Fibroblast of lung (primary cell): ENCODE data around the gene SELENBP1. TPM values are rescaled to one million over a fixed set of nuclear protein-coding genes. Genes with fewer than 3 reads are reported as not detected.
"Not testable (repeated sequence)": the region's sequence is repeated elsewhere in the genome, so short reads cannot be mapped to it uniquely, and the experiment has no call there.

Experiments
- DNase-seq, 2 donors: peaks; one replicate each; pipeline versions ENCODE4 v3.0.0 to v3.0.0-alpha.2; 2010; ENCODE audit warnings: low read depth in 2 of 2
- H2AFZ ChIP-seq: 2 replicates; pipeline ENCODE4 v1.5.1; 2012; ENCODE audit warnings: low read length, control low read depth, inconsistent platforms
- H3K27ac ChIP-seq: 2 replicates; pipeline ENCODE4 v1.5.1; 2011; ENCODE audit warnings: low read length, control low read depth; ENCODE audit not compliant: insufficient read depth
- H3K27me3 ChIP-seq: 2 replicates; pipeline ENCODE4 v1.5.1; 2011; ENCODE audit warnings: mild to moderate bottlenecking, low read length; ENCODE audit not compliant: control insufficient read depth, insufficient read depth
- H3K36me3 ChIP-seq: 2 replicates; pipeline ENCODE4 v1.5.1; 2011; ENCODE audit warnings: low read length; ENCODE audit not compliant: control insufficient read depth, insufficient read depth
- H3K4me1 ChIP-seq: 2 replicates; pipeline ENCODE4 v1.5.1; 2011; ENCODE audit warnings: low read length; ENCODE audit not compliant: control insufficient read depth, insufficient read depth; ENCODE audit errors: extremely low read depth
- H3K4me2 ChIP-seq: 2 replicates; pipeline ENCODE4 v1.5.1; 2011; ENCODE audit warnings: low read length, control low read depth; ENCODE audit not compliant: insufficient read depth; ENCODE audit errors: extremely low read depth
- H3K4me3 ChIP-seq, 4 experiments: fragments of 200-600 bp in 1 of 4; sonication (generic) in 1 of 4; replicated peaks in 1 of 4; 2 replicates each; pipeline ENCODE4 v1.5.1; 2011 to 2016; ENCODE audit warnings: low read length in 4 of 4, low read depth in 3 of 4, mild to moderate bottlenecking in 3 of 4, control low read depth in 2 of 4, inconsistent platforms in 1 of 4, mixed read lengths in 1 of 4; ENCODE audit not compliant: insufficient read depth in 1 of 4; ENCODE audit errors: control extremely low read depth in 1 of 4
- H3K79me2 ChIP-seq: 2 replicates; pipeline ENCODE4 v1.5.1; 2012; ENCODE audit warnings: mild to moderate bottlenecking, low read length, inconsistent platforms; ENCODE audit not compliant: control insufficient read depth, insufficient read depth
- H3K9ac ChIP-seq: 2 replicates; pipeline ENCODE4 v1.5.1; 2011; ENCODE audit warnings: mild to moderate bottlenecking, low read length, control low read depth; ENCODE audit not compliant: insufficient read depth
- H3K9me3 ChIP-seq: 2 replicates; pipeline ENCODE4 v1.5.1; 2012; ENCODE audit warnings: low read depth, low read length; ENCODE audit not compliant: control insufficient read depth, insufficient read depth
- H4K20me1 ChIP-seq: 2 replicates; pipeline ENCODE4 v1.5.1; 2011; ENCODE audit warnings: low read length; ENCODE audit not compliant: control insufficient read depth, insufficient read depth; ENCODE audit errors: extremely low read depth
- EZH2 ChIP-seq: IDR thresholded peaks from 2 replicates; pipeline ENCODE4 v1.5.1; 2012; ENCODE audit warnings: low read length, control low read depth, mild to moderate bottlenecking; ENCODE audit errors: missing control alignments
- polyA plus RNA-seq, 2 donors: library from polyadenylated mRNA; depleted of rRNA in 1 of 2; stranded (reverse) in 1 of 2; unstranded in 1 of 2; fragments of >200 nt; gene quantifications; 2 replicates each; pipeline ENCODE4 v1.2.1, GENCODE V29; 2011 to 2012; ENCODE audit warnings: missing spikeins in 1 of 2
- total RNA-seq: library from RNA; depleted of rRNA; stranded (reverse); fragments of >200 nt; gene quantifications from 2 replicates; pipeline ENCODE4 v1.2.1, GENCODE V29; 2014
- TF ChIP-seq, protein P1 (sequence below), 2 donors: IDR thresholded peaks in 1 of 2; conservative IDR thresholded peaks in 1 of 2; 1 replicate in 1 of 2; 2 replicates in 1 of 2; pipeline ENCODE4 v1.5.1; 2011 to 2012; ENCODE audit warnings: low read length in 2 of 2, control low read depth in 1 of 2, inconsistent platforms in 1 of 2, low read depth in 1 of 2, mild to moderate bottlenecking in 1 of 2

Gene SELENBP1
- total and polyA plus RNA-seq, 2 donors (not counting 1 experiment from before 2014, with no cell fraction given): 65.9 to 85.4 TPM

- Histone ChIP-seq H4K20me1 (peaks cover 2% of the 10 kb centered on the region), H3K9ac (no peak overlapping the region), H3K27ac (no peak overlapping the region), H3K27me3 (no peaks in the 10 kb centered on the region), H3K4me2 (no peak overlapping the region), H3K9me3 (no peaks in the 10 kb centered on the region), H3K4me3 (peak overlapping the region in 1 of 4 experiments; percentile 97), H3K79me2 (peaks cover 20% of the 10 kb centered on the region), H3K4me1 (peaks cover 8% of the 10 kb centered on the region), H3K36me3 (peaks cover 20% of the 10 kb centered on the region), H2AFZ (no peak overlapping the region)
- TF ChIP-seq EZH2: no peak
- TF ChIP-seq, protein P1, sequence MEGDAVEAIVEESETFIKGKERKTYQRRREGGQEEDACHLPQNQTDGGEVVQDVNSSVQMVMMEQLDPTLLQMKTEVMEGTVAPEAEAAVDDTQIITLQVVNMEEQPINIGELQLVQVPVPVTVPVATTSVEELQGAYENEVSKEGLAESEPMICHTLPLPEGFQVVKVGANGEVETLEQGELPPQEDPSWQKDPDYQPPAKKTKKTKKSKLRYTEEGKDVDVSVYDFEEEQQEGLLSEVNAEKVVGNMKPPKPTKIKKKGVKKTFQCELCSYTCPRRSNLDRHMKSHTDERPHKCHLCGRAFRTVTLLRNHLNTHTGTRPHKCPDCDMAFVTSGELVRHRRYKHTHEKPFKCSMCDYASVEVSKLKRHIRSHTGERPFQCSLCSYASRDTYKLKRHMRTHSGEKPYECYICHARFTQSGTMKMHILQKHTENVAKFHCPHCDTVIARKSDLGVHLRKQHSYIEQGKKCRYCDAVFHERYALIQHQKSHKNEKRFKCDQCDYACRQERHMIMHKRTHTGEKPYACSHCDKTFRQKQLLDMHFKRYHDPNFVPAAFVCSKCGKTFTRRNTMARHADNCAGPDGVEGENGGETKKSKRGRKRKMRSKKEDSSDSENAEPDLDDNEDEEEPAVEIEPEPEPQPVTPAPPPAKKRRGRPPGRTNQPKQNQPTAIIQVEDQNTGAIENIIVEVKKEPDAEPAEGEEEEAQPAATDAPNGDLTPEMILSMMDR (conservative IDR thresholded peaks at IDR 0.05 in 1 of 2, IDR thresholded peaks at IDR 0.05 in 1 of 2; ENCODE audit: low read depth in 1 of 2, low read length in 2 of 2): no peak
- DNase-seq: peak in 1 of 2 donors; percentile 22
These were observed 28.8 kb upstream of the SELENBP1 start for GRCh38 chr1:151401125-151401788.

GRCh38 chr1:151399324-151400171 lies 27.0 kb upstream of the SELENBP1 start, which contains the start of gene PSMB4:
Gene PSMB4 (plus strand): TSS chr1:151399573. CDS start chr1:151399588, 15 bp downstream.
- peaks cover 20% of the 10 kb centered on the region for H3K79me2 ChIP-seq
- peaks cover 2% of the 10 kb centered on the region for H4K20me1 ChIP-seq
- H3K4me2 ChIP-seq: peak within 1 kb of the TSS; percentile 91
- peaks cover 8% of the 10 kb centered on the region for H3K36me3 ChIP-seq
- peak; percentile 94 to 96 for DNase-seq
- no peaks in the 10 kb centered on the region for H3K27me3 ChIP-seq
- H3K9me3 ChIP-seq: no peaks in the 10 kb centered on the region
- peaks cover 8% of the 10 kb centered on the region for H3K4me1 ChIP-seq
- H3K27ac ChIP-seq: peak within 1 kb of the TSS; percentile 93
- no peak for TF ChIP-seq EZH2
- TF ChIP-seq, protein P1 (conservative IDR thresholded peaks at IDR 0.05 in 1 of 2, IDR thresholded peaks at IDR 0.05 in 1 of 2; ENCODE audit: low read depth in 1 of 2, low read length in 2 of 2): peak; percentile 24 to 37
- H2AFZ ChIP-seq: peak within 1 kb of the TSS; percentile 89
- H3K4me3 ChIP-seq: peak within 1 kb of the TSS; percentile 80 to 97 (median 92)
- H3K9ac ChIP-seq: peak within 1 kb of the TSS; percentile 86

GRCh38 chr1:151396265-151396664 lies 23.8 kb upstream of the SELENBP1 start:
- not testable (repeated sequence) for H3K27ac ChIP-seq, H3K4me1 ChIP-seq, H4K20me1 ChIP-seq, H3K4me3 ChIP-seq, H2AFZ ChIP-seq, H3K4me2 ChIP-seq, H3K36me3 ChIP-seq, DNase-seq, H3K9me3 ChIP-seq, H3K9ac ChIP-seq, H3K27me3 ChIP-seq
- H3K79me2 ChIP-seq: peaks cover 19% of the 10 kb centered on the region
